HEK293 (cell line): ENCODE results near the gene B4GALNT2.

Experiments
- CTCF ChIA-PET: fragments of 350-600 bp; formaldehyde crosslinking; extraction: SDS; loops from one replicate; lab custom pipeline; 2021; ENCODE audit warnings: antibody characterized with exemption; lab: Yijun Ruan, JAX
- POLR2A ChIA-PET: fragments of 300-600 bp; formaldehyde crosslinking; extraction: SDS; loops from one replicate; lab custom pipeline; 2020; ENCODE audit warnings: antibody characterized with exemption, inconsistent platforms; lab: Yijun Ruan, JAX
- H3K27ac ChIP-seq: fragments of 200-500 bp; sonication (Bioruptor generic); 2 replicates; pipeline ENCODE4 v1.5.1; 2014; ENCODE audit warnings: low read depth, low read length, control low read depth, inconsistent platforms; ENCODE audit errors: extremely low read depth
- H3K36me3 ChIP-seq, 2 experiments: fragments of 200-500 bp in 1 of 2; sonication (Bioruptor generic) in 1 of 2; 1 replicate in 1 of 2; 2 replicates in 1 of 2; pipeline ENCODE4 v1.5.1; 2014 to 2017; ENCODE audit warnings: inconsistent platforms in 2 of 2, low read length in 2 of 2; ENCODE audit not compliant: control insufficient read depth in 2 of 2, insufficient read depth in 1 of 2
- H3K4me1 ChIP-seq: fragments of 200-500 bp; sonication (Bioruptor generic); 2 replicates; pipeline ENCODE4 v1.5.1; 2014; ENCODE audit warnings: mild to moderate bottlenecking, low read length, inconsistent platforms; ENCODE audit not compliant: control insufficient read depth, insufficient read depth
- H3K4me3 ChIP-seq: 2 replicates; pipeline ENCODE4 v1.5.1; 2011; ENCODE audit warnings: low read depth, mild to moderate bottlenecking, control low read depth, low read length, moderate library complexity
- H3K9me3 ChIP-seq: fragments of 200-500 bp; sonication (Bioruptor generic); 2 replicates; pipeline ENCODE4 v1.5.1; 2014; ENCODE audit warnings: low read depth, low read length, inconsistent platforms; ENCODE audit not compliant: control insufficient read depth, insufficient read depth
- GLIS1 ChIP-seq: fragments of 450-650 bp; formaldehyde crosslinking; IDR thresholded peaks from 2 replicates; pipeline ENCODE4 v1.5.1; 2016; ENCODE audit warnings: missing biosample characterization, missing genetic modification characterization
- HOXA7 ChIP-seq: sonication (generic); formaldehyde crosslinking; IDR thresholded peaks from 2 replicates; pipeline ENCODE4 v1.8.1; 2022; ENCODE audit warnings: missing genetic modification reagents, borderline replicate concordance
- KLF10 ChIP-seq: fragments of 450-650 bp; IDR thresholded peaks from 2 replicates; pipeline ENCODE4 v1.5.1; 2018; ENCODE audit warnings: missing biosample characterization, mild to moderate bottlenecking, missing genetic modification characterization
- SETDB1 ChIP-seq: IDR thresholded peaks from one replicate; pipeline ENCODE4 v1.6.1; 2017; ENCODE audit warnings: mild to moderate bottlenecking, low read length, moderate library complexity, mixed read lengths; ENCODE audit not compliant: insufficient read length
- TRIM28 ChIP-seq: IDR thresholded peaks from 2 replicates; pipeline ENCODE4 v1.6.1; 2011; ENCODE audit warnings: low read length, control low read depth, borderline replicate concordance
- ZBTB48 ChIP-seq: fragments of 450-650 bp; formaldehyde crosslinking; IDR thresholded peaks from 2 replicates; pipeline ENCODE4 v1.5.1; 2016; ENCODE audit warnings: missing biosample characterization, missing genetic modification characterization
- ZNF10 ChIP-seq: fragments of 450-650 bp; formaldehyde crosslinking; IDR thresholded peaks from 2 replicates; pipeline ENCODE4 v1.5.1; 2017; ENCODE audit warnings: missing biosample characterization, missing genetic modification characterization
- ZNF248 ChIP-seq: fragments of 450-650 bp; formaldehyde crosslinking; IDR thresholded peaks from 2 replicates; pipeline ENCODE4 v1.5.1; 2017; ENCODE audit warnings: missing biosample characterization, missing genetic modification characterization
- ZNF324 ChIP-seq: fragments of 450-650 bp; formaldehyde crosslinking; IDR thresholded peaks from 2 replicates; pipeline ENCODE4 v1.5.1; 2016; ENCODE audit warnings: missing biosample characterization, missing genetic modification characterization
- ZNF391 ChIP-seq: fragments of 450-650 bp; formaldehyde crosslinking; IDR thresholded peaks from 2 replicates; pipeline ENCODE4 v1.5.1; 2016; ENCODE audit warnings: low read depth, missing biosample characterization, missing genetic modification characterization, borderline replicate concordance
- ZNF404 ChIP-seq: fragments of 450-650 bp; formaldehyde crosslinking; IDR thresholded peaks from 2 replicates; pipeline ENCODE4 v1.5.1; 2017; ENCODE audit warnings: missing biosample characterization, missing genetic modification characterization
- ZNF416 ChIP-seq: fragments of 450-650 bp; formaldehyde crosslinking; IDR thresholded peaks from 2 replicates; pipeline ENCODE4 v1.5.1; 2016; ENCODE audit warnings: missing biosample characterization, missing genetic modification characterization
- ZNF529 ChIP-seq: fragments of 450-650 bp; formaldehyde crosslinking; IDR thresholded peaks from 2 replicates; pipeline ENCODE4 v1.5.1; 2017; ENCODE audit warnings: missing genetic modification characterization, missing biosample characterization; ENCODE audit not compliant: insufficient replicate concordance
- ZNF544 ChIP-seq: fragments of 450-650 bp; formaldehyde crosslinking; IDR thresholded peaks from 2 replicates; pipeline ENCODE4 v1.5.0; 2017; ENCODE audit warnings: missing biosample characterization, missing genetic modification characterization
- ZNF626 ChIP-seq: fragments of 450-650 bp; sonication (Bioruptor Pico); formaldehyde crosslinking; IDR thresholded peaks from 2 replicates; pipeline ENCODE4 v1.5.1; 2018; ENCODE audit warnings: missing biosample characterization, missing genetic modification characterization, inconsistent platforms
- ZNF654 ChIP-seq: fragments of 450-650 bp; formaldehyde crosslinking; IDR thresholded peaks from 2 replicates; pipeline ENCODE4 v1.5.1; 2016; ENCODE audit warnings: low read depth, missing biosample characterization, missing genetic modification characterization
- ZNF792 ChIP-seq: fragments of 450-650 bp; formaldehyde crosslinking; IDR thresholded peaks from 2 replicates; pipeline ENCODE4 v1.5.1; 2016; ENCODE audit warnings: missing biosample characterization, missing genetic modification characterization
- ZSCAN23 ChIP-seq: fragments of 450-650 bp; formaldehyde crosslinking; IDR thresholded peaks from 2 replicates; pipeline ENCODE4 v1.5.1; 2016; ENCODE audit warnings: missing biosample characterization, missing genetic modification characterization
- TF ChIP-seq, protein P1 (sequence below): fragments of 450-650 bp; IDR thresholded peaks from 2 replicates; pipeline ENCODE4 v1.5.1; 2018; ENCODE audit warnings: missing biosample characterization, missing genetic modification characterization
- TF ChIP-seq, protein P2 (sequence below): fragments of 450-650 bp; formaldehyde crosslinking; IDR thresholded peaks from 2 replicates; pipeline ENCODE4 v1.5.1; 2016; ENCODE audit warnings: missing biosample characterization, missing genetic modification characterization
- TF ChIP-seq, protein P3 (sequence below): fragments of 450-650 bp; formaldehyde crosslinking; IDR thresholded peaks from 2 replicates; pipeline ENCODE4 v1.5.1; 2016; ENCODE audit warnings: missing biosample characterization, missing genetic modification characterization
- TF ChIP-seq, protein P4 (sequence below): fragments of 450-650 bp; formaldehyde crosslinking; optimal IDR thresholded peaks from 2 replicates; pipeline ENCODE3; 2016; ENCODE audit warnings: missing biosample characterization, mild to moderate bottlenecking, missing genetic modification characterization

B4GALNT2 gene

DNA sequence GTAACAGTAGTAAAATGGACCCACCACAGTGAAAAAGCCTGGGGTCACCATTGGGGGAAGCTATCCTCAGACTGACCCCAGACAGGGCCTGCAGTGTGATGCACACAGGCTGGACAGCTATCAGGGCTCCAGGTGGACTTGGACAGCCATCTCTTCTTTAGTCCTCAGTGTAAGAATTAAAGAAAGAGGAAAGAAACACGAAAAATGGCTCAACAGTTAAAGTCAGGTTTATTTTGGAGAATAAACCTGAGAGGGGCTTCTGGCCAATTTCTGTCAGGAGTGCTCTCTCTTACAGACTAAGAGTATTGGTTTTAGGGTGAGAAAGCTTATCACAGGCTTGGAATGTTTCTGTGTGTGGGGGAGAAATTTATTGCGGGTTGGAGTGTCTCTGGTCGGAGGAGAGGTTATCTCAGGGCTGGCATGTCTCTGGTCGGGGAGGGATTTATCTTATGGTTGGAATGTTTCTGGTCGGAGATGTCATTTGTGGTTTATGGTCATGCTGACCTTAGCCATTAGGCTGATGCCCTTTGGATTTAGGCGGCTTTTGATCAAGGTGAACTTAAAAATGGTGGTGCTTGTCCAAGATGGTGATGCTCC is 10.8 kb upstream of the B4GALNT2 start:
- TF ChIP-seq ZNF391 (tag by site-specific recombination) (no peak), SETDB1 (peak; percentile 85), ZNF544 (tag by site-specific recombination) (no peak), TRIM28 (peak; percentile 86; the same call in 1 of the 2 replicates)
- TF ChIP-seq, protein P1, sequence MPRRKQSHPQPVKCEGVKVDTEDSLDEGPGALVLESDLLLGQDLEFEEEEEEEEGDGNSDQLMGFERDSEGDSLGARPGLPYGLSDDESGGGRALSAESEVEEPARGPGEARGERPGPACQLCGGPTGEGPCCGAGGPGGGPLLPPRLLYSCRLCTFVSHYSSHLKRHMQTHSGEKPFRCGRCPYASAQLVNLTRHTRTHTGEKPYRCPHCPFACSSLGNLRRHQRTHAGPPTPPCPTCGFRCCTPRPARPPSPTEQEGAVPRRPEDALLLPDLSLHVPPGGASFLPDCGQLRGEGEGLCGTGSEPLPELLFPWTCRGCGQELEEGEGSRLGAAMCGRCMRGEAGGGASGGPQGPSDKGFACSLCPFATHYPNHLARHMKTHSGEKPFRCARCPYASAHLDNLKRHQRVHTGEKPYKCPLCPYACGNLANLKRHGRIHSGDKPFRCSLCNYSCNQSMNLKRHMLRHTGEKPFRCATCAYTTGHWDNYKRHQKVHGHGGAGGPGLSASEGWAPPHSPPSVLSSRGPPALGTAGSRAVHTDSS (tag by site-specific recombination), result no peak
- TF ChIP-seq, protein P2, sequence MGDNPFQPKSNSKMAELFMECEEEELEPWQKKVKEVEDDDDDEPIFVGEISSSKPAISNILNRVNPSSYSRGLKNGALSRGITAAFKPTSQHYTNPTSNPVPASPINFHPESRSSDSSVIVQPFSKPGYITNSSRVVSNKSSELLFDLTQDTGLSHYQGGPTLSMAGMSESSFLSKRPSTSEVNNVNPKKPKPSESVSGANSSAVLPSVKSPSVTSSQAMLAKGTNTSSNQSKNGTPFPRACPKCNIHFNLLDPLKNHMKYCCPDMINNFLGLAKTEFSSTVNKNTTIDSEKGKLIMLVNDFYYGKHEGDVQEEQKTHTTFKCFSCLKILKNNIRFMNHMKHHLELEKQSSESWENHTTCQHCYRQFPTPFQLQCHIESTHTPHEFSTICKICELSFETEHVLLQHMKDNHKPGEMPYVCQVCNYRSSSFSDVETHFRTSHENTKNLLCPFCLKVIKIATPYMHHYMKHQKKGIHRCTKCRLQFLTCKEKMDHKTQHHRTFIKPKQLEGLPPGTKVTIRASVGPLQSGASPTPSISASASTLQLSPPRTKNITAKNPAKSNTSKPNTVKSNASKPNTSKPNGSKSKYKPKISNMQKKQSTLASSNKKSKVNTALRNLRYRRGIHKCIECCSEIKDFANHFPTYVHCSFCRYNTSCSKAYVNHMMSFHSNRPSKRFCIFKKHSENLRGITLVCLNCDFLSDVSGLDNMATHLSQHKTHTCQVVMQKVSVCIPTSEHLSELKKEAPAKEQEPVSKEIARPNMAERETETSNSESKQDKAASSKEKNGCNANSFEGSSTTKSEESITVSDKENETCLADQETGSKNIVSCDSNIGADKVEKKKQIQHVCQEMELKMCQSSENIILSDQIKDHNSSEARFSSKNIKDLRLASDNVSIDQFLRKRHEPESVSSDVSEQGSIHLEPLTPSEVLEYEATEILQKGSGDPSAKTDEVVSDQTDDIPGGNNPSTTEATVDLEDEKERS (tag by site-specific recombination), result peak; percentile 79; the same call in 1 of the 2 replicates
- Histone ChIP-seq H3K4me3 (no peak overlapping the region), H3K36me3 (no peaks in the 10 kb centered on the region), H3K9me3 (no peaks in the 10 kb centered on the region), H3K27ac (no peak overlapping the region), H3K4me1 (no peaks in the 10 kb centered on the region)
- CTCF ChIA-PET, result interaction anchor here (0.6 to 1.2 kb wide), 3 partner anchors 49 to 1332 kb away, joined by 3 read pairs; no protein-coding TSS in a partner anchor
- POLR2A ChIA-PET, result no interaction called here

DNA sequence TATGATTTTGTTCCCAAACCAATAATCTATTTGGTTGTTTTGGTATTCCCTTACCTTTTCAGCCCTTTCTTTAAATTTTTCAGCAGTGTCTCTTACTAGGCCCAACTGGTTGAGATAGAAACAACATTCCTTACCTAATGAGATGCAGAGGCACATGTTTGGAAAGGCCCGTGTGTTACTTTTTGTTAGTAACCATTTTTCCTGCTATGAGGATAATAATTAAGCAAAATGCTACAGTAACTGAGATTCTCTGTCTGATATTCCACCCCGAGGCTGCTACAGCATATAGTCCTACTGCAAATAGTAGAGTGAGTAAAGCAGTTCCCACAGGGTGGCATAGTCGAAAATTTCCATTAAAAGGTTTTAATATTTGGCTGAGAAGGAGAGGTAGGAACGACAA is 10.0 kb upstream of the B4GALNT2 start:
- CTCF ChIA-PET, result no interaction called here

DNA sequence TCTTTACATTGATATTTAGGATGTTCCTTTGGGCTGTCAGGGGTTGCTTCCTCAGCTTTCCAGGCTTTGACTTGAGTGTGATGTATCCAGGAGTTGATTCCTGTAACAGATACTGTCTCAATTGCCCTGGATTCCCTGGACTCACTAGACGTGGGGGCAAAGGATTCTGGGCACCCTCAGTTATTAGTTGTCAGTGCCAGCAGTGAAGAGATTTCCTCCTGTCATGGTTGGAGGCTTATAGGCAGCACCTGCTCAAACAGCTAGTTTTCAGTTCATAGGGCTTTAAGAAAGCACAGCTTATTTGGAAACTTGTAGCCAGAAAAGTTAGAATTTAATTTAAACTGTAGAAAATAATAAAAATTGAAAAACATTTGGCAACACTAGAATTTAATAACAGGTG is 9.5 kb upstream of the B4GALNT2 start:
- CTCF ChIA-PET, result no interaction called here
- no peaks in the 10 kb centered on the region for H3K36me3 ChIP-seq
- no peak for TF ChIP-seq ZSCAN23 (tag by site-specific recombination)
- TF ChIP-seq, protein P1 (tag by site-specific recombination), result no peak
- TF ChIP-seq, protein P3, sequence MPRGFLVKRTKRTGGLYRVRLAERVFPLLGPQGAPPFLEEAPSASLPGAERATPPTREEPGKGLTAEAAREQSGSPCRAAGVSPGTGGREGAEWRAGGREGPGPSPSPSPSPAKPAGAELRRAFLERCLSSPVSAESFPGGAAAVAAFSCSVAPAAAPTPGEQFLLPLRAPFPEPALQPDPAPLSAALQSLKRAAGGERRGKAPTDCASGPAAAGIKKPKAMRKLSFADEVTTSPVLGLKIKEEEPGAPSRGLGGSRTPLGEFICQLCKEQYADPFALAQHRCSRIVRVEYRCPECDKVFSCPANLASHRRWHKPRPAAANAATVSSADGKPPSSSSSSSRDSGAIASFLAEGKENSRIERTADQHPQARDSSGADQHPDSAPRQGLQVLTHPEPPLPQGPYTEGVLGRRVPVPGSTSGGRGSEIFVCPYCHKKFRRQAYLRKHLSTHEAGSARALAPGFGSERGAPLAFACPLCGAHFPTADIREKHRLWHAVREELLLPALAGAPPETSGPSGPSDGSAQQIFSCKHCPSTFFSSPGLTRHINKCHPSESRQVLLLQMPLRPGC (tag by site-specific recombination), result no peak
- TF ChIP-seq ZNF10, result no peak
- no peak for TF ChIP-seq ZNF626 (tag by site-specific recombination)
- no peak for TF ChIP-seq ZNF404 (tag by site-specific recombination)
- POLR2A ChIA-PET, result no interaction called here
- H3K4me1 ChIP-seq, result no peaks in the 10 kb centered on the region
- no peaks in the 10 kb centered on the region for H3K9me3 ChIP-seq
- H3K4me3 ChIP-seq, result no peak overlapping the region
- H3K27ac ChIP-seq, result no peak overlapping the region

More for the DNA sequence above, 10.0 kb upstream of the B4GALNT2 start:
- POLR2A ChIA-PET, result no interaction called here
- no peaks in the 10 kb centered on the region for H3K9me3 ChIP-seq
- no peak overlapping the region for H3K4me3 ChIP-seq
- H3K36me3 ChIP-seq, result no peaks in the 10 kb centered on the region
- H3K4me1 ChIP-seq, result no peaks in the 10 kb centered on the region
- H3K27ac ChIP-seq, result no peak overlapping the region
- no peak for TF ChIP-seq HOXA7
- no peak for TF ChIP-seq ZNF792 (tag by site-specific recombination)
- TF ChIP-seq, protein P4, sequence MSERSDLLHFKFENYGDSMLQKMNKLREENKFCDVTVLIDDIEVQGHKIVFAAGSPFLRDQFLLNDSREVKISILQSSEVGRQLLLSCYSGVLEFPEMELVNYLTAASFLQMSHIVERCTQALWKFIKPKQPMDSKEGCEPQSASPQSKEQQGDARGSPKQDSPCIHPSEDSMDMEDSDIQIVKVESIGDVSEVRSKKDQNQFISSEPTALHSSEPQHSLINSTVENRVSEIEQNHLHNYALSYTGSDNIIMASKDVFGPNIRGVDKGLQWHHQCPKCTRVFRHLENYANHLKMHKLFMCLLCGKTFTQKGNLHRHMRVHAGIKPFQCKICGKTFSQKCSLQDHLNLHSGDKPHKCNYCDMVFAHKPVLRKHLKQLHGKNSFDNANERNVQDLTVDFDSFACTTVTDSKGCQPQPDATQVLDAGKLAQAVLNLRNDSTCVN (tag by site-specific recombination), result no peak
- TF ChIP-seq ZNF248, result no peak
- no peak for TF ChIP-seq ZBTB48 (tag by site-specific recombination)
- no peak for TF ChIP-seq ZNF654 (tag by site-specific recombination)
- no peak for TF ChIP-seq KLF10 (tag by site-specific recombination)
- no peak for TF ChIP-seq ZNF529 (tag by site-specific recombination)
- no peak for TF ChIP-seq ZNF416
- no peak for TF ChIP-seq GLIS1 (tag by site-specific recombination)
- TF ChIP-seq ZNF324 (tag by site-specific recombination), result no peak
